Measurements from ENCODE around the gene CCNJ.

Gene CCNJ

GRCh38 chr10:96090463-96090800 is 47.0 kb downstream of the CCNJ start:
- peaks cover 13% of the 10 kb centered on the region for H3K4me1 ChIP-seq (ENCODE audit: insufficient read depth, low read length, severe bottlenecking)
- H3K4me2 ChIP-seq (ENCODE audit: low read length) = peak overlapping the region; percentile 90
- peak overlapping the region; percentile 83 for H3K4me3 ChIP-seq (ENCODE audit: low read depth, low read length, poor library complexity, severe bottlenecking)
- no peaks in the 10 kb centered on the region for H3K9me2 ChIP-seq (ENCODE audit: low read depth, low read length)
- H3F3A ChIP-seq (ENCODE audit: insufficient read depth, low read length) = no peaks in the 10 kb centered on the region
- H2AFZ ChIP-seq (ENCODE audit: low read length) = peak overlapping the region; percentile 56; the same call in 1 of the 2 replicates
- no peaks in the 10 kb centered on the region for H4K20me1 ChIP-seq (ENCODE audit: insufficient read depth, low read length)
- H3K27ac ChIP-seq (ENCODE audit: low read depth, low read length, poor library complexity, severe bottlenecking) = peak overlapping the region; percentile 92
- no peaks in the 10 kb centered on the region for H3K9me3 ChIP-seq (ENCODE audit: low read length)
- peak overlapping the region; percentile 96 for H3K9ac ChIP-seq (ENCODE audit: low read length)
- no peaks in the 10 kb centered on the region; the same call in 1 of the 2 replicates for H3K36me3 ChIP-seq (ENCODE audit: insufficient read depth, low read length)
- TF ChIP-seq EZH2 (IDR thresholded peaks at IDR 0.05; ENCODE audit: borderline replicate concordance, low read length) (no peak), CTCF (IDR thresholded peaks at IDR 0.05; ENCODE audit: low read length) (no peak)
- H3K79me2 ChIP-seq (ENCODE audit: insufficient read depth, low read length) = no peaks in the 10 kb centered on the region
- H3K27me3 ChIP-seq (ENCODE audit: insufficient read depth, low read length) = no peaks in the 10 kb centered on the region

GRCh38 chr10:96092999-96093767 is 49.8 kb downstream of the CCNJ start:
- no peak overlapping the region for H3K27ac ChIP-seq (ENCODE audit: low read depth, low read length, poor library complexity, severe bottlenecking)
- no peaks in the 10 kb centered on the region for H3K9me2 ChIP-seq (ENCODE audit: low read depth, low read length)
- no peaks in the 10 kb centered on the region; the same call in 1 of the 2 replicates for H3K36me3 ChIP-seq (ENCODE audit: insufficient read depth, low read length)
- H3F3A ChIP-seq (ENCODE audit: insufficient read depth, low read length) = no peaks in the 10 kb centered on the region
- H3K79me2 ChIP-seq (ENCODE audit: insufficient read depth, low read length) = no peaks in the 10 kb centered on the region
- no peaks in the 10 kb centered on the region for H3K27me3 ChIP-seq (ENCODE audit: insufficient read depth, low read length)
- no peaks in the 10 kb centered on the region for H4K20me1 ChIP-seq (ENCODE audit: insufficient read depth, low read length)
- H3K4me1 ChIP-seq (ENCODE audit: insufficient read depth, low read length, severe bottlenecking) = peaks cover 13% of the 10 kb centered on the region
- no peak overlapping the region for H3K4me2 ChIP-seq (ENCODE audit: low read length)
- H3K9ac ChIP-seq (ENCODE audit: low read length) = no peak overlapping the region
- no peaks in the 10 kb centered on the region for H3K9me3 ChIP-seq (ENCODE audit: low read length)
- TF ChIP-seq EZH2 (IDR thresholded peaks at IDR 0.05; ENCODE audit: borderline replicate concordance, low read length) (no peak), CTCF (IDR thresholded peaks at IDR 0.05; ENCODE audit: low read length) (no peak)
- H2AFZ ChIP-seq (ENCODE audit: low read length) = no peak overlapping the region
- H3K4me3 ChIP-seq (ENCODE audit: low read depth, low read length, poor library complexity, severe bottlenecking) = no peak overlapping the region

- H3F3A ChIP-seq (ENCODE audit: insufficient read depth, low read length) = no peaks in the 10 kb centered on the region
- no peaks in the 10 kb centered on the region for H4K20me1 ChIP-seq (ENCODE audit: insufficient read depth, low read length)
- H3K4me1 ChIP-seq (ENCODE audit: insufficient read depth, low read length, severe bottlenecking) = peaks cover 12% of the 10 kb centered on the region
- no peak overlapping the region for H3K4me2 ChIP-seq (ENCODE audit: low read length)
- no peak overlapping the region for H3K4me3 ChIP-seq (ENCODE audit: low read depth, low read length, poor library complexity, severe bottlenecking)
- no peaks in the 10 kb centered on the region for H3K9me2 ChIP-seq (ENCODE audit: low read depth, low read length)
- no peaks in the 10 kb centered on the region; the same call in 1 of the 2 replicates for H3K36me3 ChIP-seq (ENCODE audit: insufficient read depth, low read length)
- no peak for TF ChIP-seq EZH2 (IDR thresholded peaks at IDR 0.05; ENCODE audit: borderline replicate concordance, low read length)
- no peak for TF ChIP-seq CTCF (IDR thresholded peaks at IDR 0.05; ENCODE audit: low read length)
- H3K27me3 ChIP-seq (ENCODE audit: insufficient read depth, low read length) = no peaks in the 10 kb centered on the region
- no peak overlapping the region for H3K27ac ChIP-seq (ENCODE audit: low read depth, low read length, poor library complexity, severe bottlenecking)
- H3K79me2 ChIP-seq (ENCODE audit: insufficient read depth, low read length) = no peaks in the 10 kb centered on the region
- H2AFZ ChIP-seq (ENCODE audit: low read length) = no peak overlapping the region
- H3K9me3 ChIP-seq (ENCODE audit: low read length) = no peaks in the 10 kb centered on the region
- H3K9ac ChIP-seq (ENCODE audit: low read length) = no peak overlapping the region
These were observed 50.6 kb downstream of the CCNJ start for GRCh38 chr10:96093948-96094347.

Measured in OCI-LY1 (cell line).